OCI-LY3 (cell line): ENCODE data around the gene THSD7B.

Source experiments
- H2AFZ ChIP-seq: fragments of 200-600, 300-600 bp; shearing (Covaris generic); 2 replicates; pipeline ENCODE4 v1.6.0; 2014; ENCODE audit warnings: antibody characterized with exemption, low read depth, low read length
- H3K27ac ChIP-seq: fragments of 200-600, 300-600 bp; sonication (generic); 2 replicates; pipeline ENCODE4 v1.5.1; 2014; ENCODE audit warnings: mild to moderate bottlenecking, low read length, moderate library complexity, mixed read lengths
- H3K27me3 ChIP-seq: fragments of 200-600, 300-600 bp; sonication (generic); 2 replicates; pipeline ENCODE4 v1.6.1; 2014; ENCODE audit warnings: low read depth, low read length, mixed read lengths
- H3K36me3 ChIP-seq: fragments of 200-600, 300-600 bp; sonication (generic); replicated peaks from 2 replicates; pipeline ENCODE3; 2014; ENCODE audit warnings: low read depth, low read length, mixed read lengths
- H3K4me1 ChIP-seq: fragments of 300-600, 200-600 bp; sonication (generic); 2 replicates; pipeline ENCODE4 v1.6.1; 2014; ENCODE audit warnings: low read length, mixed read lengths
- H3K4me2 ChIP-seq: fragments of 200-600, 300-600 bp; sonication (generic); 2 replicates; pipeline ENCODE4 v1.6.1; 2014; ENCODE audit warnings: low read length, mixed read lengths
- H3K4me3 ChIP-seq: fragments of 300-600, 200-600 bp; sonication (generic); 2 replicates; pipeline ENCODE4 v1.5.1; 2014; ENCODE audit warnings: antibody characterized with exemption, mild to moderate bottlenecking, low read length, moderate library complexity
- H3K79me2 ChIP-seq: fragments of 300-600, 200-600 bp; shearing (Covaris generic); 2 replicates; pipeline ENCODE4 v1.6.1; 2014; ENCODE audit warnings: mild to moderate bottlenecking, low read length, mixed read lengths
- H3K9ac ChIP-seq: fragments of 300-600, 200-600 bp; shearing (Covaris generic); 2 replicates; pipeline ENCODE4 v1.6.0; 2014; ENCODE audit warnings: mild to moderate bottlenecking, low read length, moderate library complexity
- H3K9me3 ChIP-seq: fragments of 200-600, 300-600 bp; shearing (Covaris generic); 2 replicates; pipeline ENCODE4 v1.6.1; 2014; ENCODE audit warnings: low read length, mixed read lengths; ENCODE audit not compliant: insufficient read depth
- H4K20me1 ChIP-seq: fragments of 200-600, 300-600 bp; sonication (generic); 2 replicates; pipeline ENCODE4 v1.6.1; 2016; ENCODE audit warnings: low read length, mixed read lengths; ENCODE audit not compliant: insufficient read depth
- EZH2phosphoT487 ChIP-seq: fragments of 200-600 bp; shearing (Covaris generic); IDR thresholded peaks from 2 replicates; pipeline ENCODE4 v1.6.1; 2018; ENCODE audit warnings: antibody characterized with exemption, mixed run types, low read depth
- TF ChIP-seq, protein P1 (sequence below): fragments of 200-600, 300-600 bp; sonication (generic); IDR thresholded peaks from 2 replicates; pipeline ENCODE4 v1.5.1; 2014; ENCODE audit warnings: antibody characterized with exemption, low read length, low read depth

THSD7B gene

GRCh38 chr2:137107904-137108303, 342.6 kb downstream of the THSD7B start:
- H4K20me1 ChIP-seq = no peaks in the 10 kb centered on the region
- no peak overlapping the region for H2AFZ ChIP-seq

DNA sequence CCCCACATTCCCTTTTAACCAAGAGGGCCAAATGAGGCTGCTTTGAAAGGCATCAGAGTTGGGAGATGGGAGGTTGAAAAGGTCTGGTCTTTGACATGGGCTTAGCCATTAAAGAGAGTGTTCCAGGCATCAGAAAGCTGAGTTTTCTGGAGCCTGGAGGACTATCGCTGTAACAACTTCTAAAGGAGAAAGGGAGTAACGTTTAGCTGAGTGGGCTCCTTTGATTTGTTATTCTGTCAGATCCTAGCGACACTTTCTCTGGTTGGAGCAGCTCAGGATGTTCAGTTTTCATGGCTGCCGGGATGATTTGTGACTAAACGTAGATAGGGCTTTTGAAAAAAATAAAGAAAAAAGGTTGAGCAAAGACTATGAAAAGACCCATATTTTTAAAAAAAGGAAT, 346.6 kb downstream of the THSD7B start:
- no peak for TF ChIP-seq EZH2phosphoT487
- TF ChIP-seq, protein P1, sequence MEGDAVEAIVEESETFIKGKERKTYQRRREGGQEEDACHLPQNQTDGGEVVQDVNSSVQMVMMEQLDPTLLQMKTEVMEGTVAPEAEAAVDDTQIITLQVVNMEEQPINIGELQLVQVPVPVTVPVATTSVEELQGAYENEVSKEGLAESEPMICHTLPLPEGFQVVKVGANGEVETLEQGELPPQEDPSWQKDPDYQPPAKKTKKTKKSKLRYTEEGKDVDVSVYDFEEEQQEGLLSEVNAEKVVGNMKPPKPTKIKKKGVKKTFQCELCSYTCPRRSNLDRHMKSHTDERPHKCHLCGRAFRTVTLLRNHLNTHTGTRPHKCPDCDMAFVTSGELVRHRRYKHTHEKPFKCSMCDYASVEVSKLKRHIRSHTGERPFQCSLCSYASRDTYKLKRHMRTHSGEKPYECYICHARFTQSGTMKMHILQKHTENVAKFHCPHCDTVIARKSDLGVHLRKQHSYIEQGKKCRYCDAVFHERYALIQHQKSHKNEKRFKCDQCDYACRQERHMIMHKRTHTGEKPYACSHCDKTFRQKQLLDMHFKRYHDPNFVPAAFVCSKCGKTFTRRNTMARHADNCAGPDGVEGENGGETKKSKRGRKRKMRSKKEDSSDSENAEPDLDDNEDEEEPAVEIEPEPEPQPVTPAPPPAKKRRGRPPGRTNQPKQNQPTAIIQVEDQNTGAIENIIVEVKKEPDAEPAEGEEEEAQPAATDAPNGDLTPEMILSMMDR = no peak
- H3K4me3 ChIP-seq = no peak overlapping the region
- no peaks in the 10 kb centered on the region for H3K79me2 ChIP-seq
- H3K27me3 ChIP-seq = no peaks in the 10 kb centered on the region
- H3K9me3 ChIP-seq = no peaks in the 10 kb centered on the region
- H3K9ac ChIP-seq = no peak overlapping the region
- H3K4me1 ChIP-seq = no peaks in the 10 kb centered on the region
- no peak overlapping the region for H3K27ac ChIP-seq
- H3K4me2 ChIP-seq = no peak overlapping the region
- no peaks in the 10 kb centered on the region for H4K20me1 ChIP-seq
- no peak overlapping the region for H2AFZ ChIP-seq
- H3K36me3 ChIP-seq = no peaks in the 10 kb centered on the region

More at GRCh38 chr2:137107904-137108303, 342.6 kb downstream of the THSD7B start:
- Histone ChIP-seq H3K79me2 (no peaks in the 10 kb centered on the region), H3K4me2 (no peak overlapping the region), H3K9me3 (no peaks in the 10 kb centered on the region), H3K4me1 (no peaks in the 10 kb centered on the region), H3K27ac (no peak overlapping the region), H3K27me3 (no peaks in the 10 kb centered on the region), H3K4me3 (no peak overlapping the region), H3K36me3 (no peaks in the 10 kb centered on the region), H3K9ac (no peak overlapping the region)
- TF ChIP-seq EZH2phosphoT487 = no peak
- TF ChIP-seq, protein P1 = no peak

DNA sequence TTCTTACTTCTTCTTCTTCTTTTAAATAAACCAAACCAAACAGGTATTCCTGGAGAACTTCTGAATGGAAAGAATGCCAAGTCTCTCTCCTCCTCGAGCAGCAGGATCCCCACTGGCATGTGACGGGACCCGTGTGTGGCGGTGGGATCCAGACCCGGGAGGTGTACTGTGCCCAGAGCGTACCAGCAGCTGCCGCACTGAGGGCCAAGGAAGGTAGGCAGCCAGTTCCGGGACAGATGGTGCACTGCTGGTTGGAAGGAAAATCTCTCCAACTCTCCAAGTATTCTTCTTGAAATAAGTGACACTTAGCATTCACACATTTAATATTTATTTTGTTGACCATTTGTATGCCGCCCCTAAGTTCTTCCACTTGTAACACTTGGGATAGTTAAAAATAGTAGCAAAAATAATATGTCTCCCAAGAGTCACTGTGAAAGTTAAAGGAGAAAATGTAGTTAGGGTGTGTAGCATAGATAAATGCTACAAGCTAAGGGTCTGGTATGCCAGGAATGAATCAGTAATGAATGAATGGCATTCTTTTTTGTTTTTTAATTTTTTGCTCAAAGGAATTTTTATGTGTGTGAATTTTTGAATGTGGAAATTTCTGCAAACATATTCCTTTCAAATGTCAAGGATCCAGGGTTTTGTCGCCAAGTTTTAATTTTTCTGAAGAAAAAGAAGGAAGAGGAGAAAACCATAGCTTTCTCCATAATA, 349.9 kb downstream of the THSD7B start:
- H3K27ac ChIP-seq = no peak overlapping the region
- H2AFZ ChIP-seq = no peak overlapping the region
- H3K4me2 ChIP-seq = no peak overlapping the region
- no peaks in the 10 kb centered on the region for H3K79me2 ChIP-seq
- H3K36me3 ChIP-seq = no peaks in the 10 kb centered on the region
- no peaks in the 10 kb centered on the region for H3K9me3 ChIP-seq
- no peaks in the 10 kb centered on the region for H3K27me3 ChIP-seq
- no peak overlapping the region for H3K4me3 ChIP-seq
- TF ChIP-seq, protein P1 = no peak
- no peak for TF ChIP-seq EZH2phosphoT487
- H3K4me1 ChIP-seq = no peaks in the 10 kb centered on the region
- H3K9ac ChIP-seq = no peak overlapping the region
- H4K20me1 ChIP-seq = no peaks in the 10 kb centered on the region

- Histone ChIP-seq H3K27ac (no peak overlapping the region), H3K4me3 (no peak overlapping the region), H3K79me2 (no peaks in the 10 kb centered on the region), H3K9ac (no peak overlapping the region), H3K36me3 (no peaks in the 10 kb centered on the region), H4K20me1 (no peaks in the 10 kb centered on the region), H3K4me1 (no peaks in the 10 kb centered on the region), H3K9me3 (no peaks in the 10 kb centered on the region), H2AFZ (no peak overlapping the region), H3K4me2 (no peak overlapping the region), H3K27me3 (no peaks in the 10 kb centered on the region)
- no peak for TF ChIP-seq EZH2phosphoT487
- TF ChIP-seq, protein P1 = no peak
Measured at GRCh38 chr2:137115795-137116089, 350.4 kb downstream of the THSD7B start.
